Measurements from ENCODE around the gene SUGP2. TPM values are rescaled to one million over a fixed set of nuclear protein-coding genes. Genes with fewer than 3 reads are reported as not detected.

SUGP2 gene
- total RNA-seq, 2 donors from 2014 or later: 51.7 to 61.7 TPM

GRCh38 chr19:18946335-18946734 is 87.0 kb downstream of the SUGP2 start:
- DNase-seq (no peak), ATAC-seq (no peak)
- intact Hi-C loops (cut with DNase I, micrococcal nuclease): no loop called here

GRCh38 chr19:18945297-18945696 is 88.0 kb downstream of the SUGP2 start:
- DNase-seq (no peak), ATAC-seq (no peak)
- intact Hi-C loops (cut with DNase I, micrococcal nuclease): no loop called here

GRCh38 chr19:18943465-18943864 is 89.9 kb downstream of the SUGP2 start:
- DNase-seq: no peak
- intact Hi-C loops (cut with DNase I, micrococcal nuclease): no loop called here
- ATAC-seq: no peak

- DNase-seq: no peak
- intact Hi-C loops (cut with DNase I, micrococcal nuclease): no loop called here
- no peak for ATAC-seq
Observed at GRCh38 chr19:18942692-18943091, 90.6 kb downstream of the SUGP2 start.

- ATAC-seq (no peak), DNase-seq (no peak)
Observed at GRCh38 chr19:18941628-18942354, 91.5 kb downstream of the SUGP2 start.

More at GRCh38 chr19:18941628-18942354, 91.5 kb downstream of the SUGP2 start:
- intact Hi-C loops (cut with DNase I, micrococcal nuclease): no loop called here

Other genes starting within 250 kb of the SUGP2 start
- gene COMP, start 242.2 kb downstream of the SUGP2 start, total RNA-seq: not detected
- 10 to 100 TPM; 67.6 to 81.8 TPM for gene UPF1, start 201.6 kb downstream of the SUGP2 start, total RNA-seq
- under 1 TPM; 0.12 to 0.59 TPM for gene CERS1, start 137.4 kb downstream of the SUGP2 start, total RNA-seq
- gene COPE, start 114.1 kb downstream of the SUGP2 start, total RNA-seq: 100 to 1,000 TPM; 186 to 200 TPM
- gene DDX49, start 113.8 kb downstream of the SUGP2 start, total RNA-seq: 10 to 100 TPM; 30.7 to 40.0 TPM
- 1 to 10 TPM; 3.9 to 7.9 TPM for gene HOMER3, start 92.3 kb downstream of the SUGP2 start, total RNA-seq
- gene ARMC6, start 86 bp upstream of the SUGP2 start, total RNA-seq: 10 to 100 TPM; 17.8 to 20.8 TPM
- 1 to 10 TPM; 8.2 to 8.5 TPM for gene SLC25A42, start 30.5 kb upstream of the SUGP2 start, total RNA-seq
- 10 to 100 TPM; 16.8 to 18.9 TPM for gene TMEM161A, start 105.0 kb upstream of the SUGP2 start, total RNA-seq
- 1 to 10 TPM; 1.4 to 3.5 TPM for gene MEF2B, start 136.7 kb upstream of the SUGP2 start, total RNA-seq
- 10 to 100 TPM; 27.9 to 28.4 TPM for gene BORCS8, start 158.6 kb upstream of the SUGP2 start, total RNA-seq
- gene RFXANK, start 158.7 kb upstream of the SUGP2 start, total RNA-seq: 10 to 100 TPM; 60.3 to 73.7 TPM
- 10 to 100 TPM in 1 of 2 donors, 1 to 10 TPM in 1; 8.8 to 12.5 TPM for gene NR2C2AP, start 169.9 kb upstream of the SUGP2 start, total RNA-seq
- not detected for gene NCAN, start 178.4 kb upstream of the SUGP2 start, total RNA-seq
- gene TM6SF2, start 239.8 kb upstream of the SUGP2 start, total RNA-seq: 10 to 100 TPM in 1 of 2 donors, 1 to 10 TPM in 1; 6.9 to 14.3 TPM